Neural crest cell (in vitro differentiated cells): Measurements from ENCODE around the gene FCHSD2. TPM values are rescaled to one million over a fixed set of nuclear protein-coding genes. Genes with fewer than 3 reads are reported as not detected.

ENCODE experiments used
- DNase-seq: peaks from one replicate; pipeline ENCODE4 v3.0.0; 2021; ENCODE audit warnings: low read depth, mixed read lengths, low spot score
- H3K27ac Mint-ChIP-seq: one replicate; pipeline ENCODE4 v1.8.0; 2021; ENCODE audit warnings: mild to moderate bottlenecking, mixed read lengths; ENCODE audit not compliant: unreplicated experiment
- H3K27me3 Mint-ChIP-seq: 2 replicates; pipeline ENCODE4 v1.8.0; 2021; ENCODE audit warnings: low read depth, mild to moderate bottlenecking, mixed read lengths
- H3K36me3 Mint-ChIP-seq: 2 replicates; pipeline ENCODE4 v1.8.0; 2021; ENCODE audit warnings: low read depth, mild to moderate bottlenecking, mixed read lengths
- H3K4me1 Mint-ChIP-seq: 2 replicates; pipeline ENCODE4 v1.8.0; 2021; ENCODE audit warnings: mixed read lengths
- H3K4me3 Mint-ChIP-seq: one replicate; pipeline ENCODE4 v1.8.0; 2021; ENCODE audit warnings: mild to moderate bottlenecking, mixed read lengths
- H3K9me3 Mint-ChIP-seq: 2 replicates; pipeline ENCODE4 v1.8.0; 2021; ENCODE audit warnings: mixed read lengths
- CTCF ChIP-seq: fragments of 200-600 bp; sonication (generic); conservative IDR thresholded peaks from 2 replicates; pipeline ENCODE4 v1.5.0; 2021; ENCODE audit warnings: antibody characterized with exemption, mild to moderate bottlenecking
- total RNA-seq: library from RNA; stranded (reverse); gene quantifications from 2 replicates; pipeline ENCODE4 v1.2.1, GENCODE V29; 2021

FCHSD2 gene
- total RNA-seq, 1 donor from 2014 or later = 34.4 TPM

GRCh38 chr11:73059915-73060314 is 82.2 kb downstream of the FCHSD2 start:
- no peak overlapping the region for H3K27ac Mint-ChIP-seq
- no peak for DNase-seq
- no peak for TF ChIP-seq CTCF
- H3K4me1 Mint-ChIP-seq = peaks cover under 1% of the 10 kb centered on the region
- H3K9me3 Mint-ChIP-seq = peaks cover 3% of the 10 kb centered on the region
- peaks cover 15% of the 10 kb centered on the region for H3K36me3 Mint-ChIP-seq
- no peak overlapping the region for H3K4me3 Mint-ChIP-seq
- no peaks in the 10 kb centered on the region for H3K27me3 Mint-ChIP-seq

- peaks cover 14% of the 10 kb centered on the region for H3K36me3 Mint-ChIP-seq
- peaks cover 4% of the 10 kb centered on the region for H3K4me1 Mint-ChIP-seq
- H3K27ac Mint-ChIP-seq = no peak overlapping the region
Measured at GRCh38 chr11:73058989-73059674, 83.0 kb downstream of the FCHSD2 start.

DNA sequence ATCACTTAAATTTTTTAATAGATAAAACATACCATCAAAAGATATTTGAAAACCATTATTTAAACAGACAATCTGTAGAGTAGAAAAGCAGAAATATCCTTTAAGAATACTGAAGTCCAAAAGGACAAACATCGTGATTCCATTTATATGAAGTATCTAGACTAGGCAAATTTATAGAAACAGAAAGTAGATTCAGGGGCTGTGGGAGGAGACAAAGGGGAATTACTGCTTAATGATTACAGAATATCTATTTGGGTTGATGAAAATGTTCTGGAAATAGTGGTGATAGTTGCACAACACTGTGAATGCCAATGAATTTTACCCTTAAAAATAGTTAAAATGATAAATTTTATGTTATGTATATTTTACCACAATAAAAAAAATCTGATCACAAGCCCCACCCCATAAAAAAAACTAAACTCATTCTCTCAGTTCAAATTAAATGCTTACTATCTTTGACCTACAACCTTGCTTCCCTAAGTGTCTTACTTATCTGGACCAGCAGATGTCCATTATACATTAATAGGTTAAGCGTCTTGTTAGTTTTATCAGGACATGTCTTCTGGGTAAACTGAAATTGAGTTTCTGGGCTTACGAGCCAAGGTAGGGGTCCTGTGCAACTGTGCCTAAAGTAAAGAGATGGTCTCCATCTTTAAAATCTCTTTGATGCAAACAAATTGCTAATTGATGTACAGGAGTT is 86.3 kb downstream of the FCHSD2 start:
- TF ChIP-seq CTCF = no peak
- H3K9me3 Mint-ChIP-seq = no peaks in the 10 kb centered on the region
- DNase-seq = no peak
- H3K4me1 Mint-ChIP-seq = peaks cover 4% of the 10 kb centered on the region
- H3K4me3 Mint-ChIP-seq = no peak overlapping the region
- H3K27me3 Mint-ChIP-seq = no peaks in the 10 kb centered on the region
- no peak overlapping the region for H3K27ac Mint-ChIP-seq
- H3K36me3 Mint-ChIP-seq = peaks cover 7% of the 10 kb centered on the region

More at GRCh38 chr11:73058989-73059674, 83.0 kb downstream of the FCHSD2 start:
- no peak for TF ChIP-seq CTCF
- Mint-ChIP-seq H3K27me3 (no peaks in the 10 kb centered on the region), H3K4me3 (no peak overlapping the region), H3K9me3 (no peaks in the 10 kb centered on the region)
- no peak for DNase-seq

GRCh38 chr11:73055002-73055401 is 87.1 kb downstream of the FCHSD2 start:
- Mint-ChIP-seq H3K4me1 (peaks cover 4% of the 10 kb centered on the region), H3K27ac (no peak overlapping the region), H3K4me3 (no peak overlapping the region), H3K27me3 (no peaks in the 10 kb centered on the region), H3K9me3 (no peaks in the 10 kb centered on the region), H3K36me3 (peaks cover 7% of the 10 kb centered on the region)
- TF ChIP-seq CTCF = no peak
- no peak for DNase-seq

DNA sequence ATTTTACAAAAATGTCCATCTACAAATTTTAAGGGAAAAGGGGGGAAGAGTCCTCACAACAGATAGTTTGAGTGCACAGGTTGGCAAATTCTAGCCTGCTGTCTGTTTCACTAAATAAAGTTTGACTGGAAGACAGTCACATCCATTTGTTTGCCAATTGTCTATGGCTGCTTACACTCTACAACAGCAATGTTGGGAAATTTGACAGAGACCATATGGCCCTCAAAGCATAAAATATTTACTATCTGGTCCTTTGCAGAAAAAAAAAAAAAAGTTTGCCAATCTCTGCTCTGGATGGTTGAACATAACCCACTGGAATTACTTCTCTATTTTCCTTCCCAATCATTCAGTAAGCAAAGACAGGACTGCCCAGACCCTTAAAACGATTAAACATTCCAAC is 88.2 kb downstream of the FCHSD2 start:
- H3K27ac Mint-ChIP-seq = no peak overlapping the region
- peaks cover 4% of the 10 kb centered on the region for H3K4me1 Mint-ChIP-seq
- no peaks in the 10 kb centered on the region for H3K27me3 Mint-ChIP-seq
- H3K4me3 Mint-ChIP-seq = no peak overlapping the region
- no peak for DNase-seq
- no peaks in the 10 kb centered on the region for H3K9me3 Mint-ChIP-seq
- TF ChIP-seq CTCF = no peak
- peaks cover 7% of the 10 kb centered on the region for H3K36me3 Mint-ChIP-seq
